ELR (cell line): ENCODE results near the gene LRFN4.
A peak's percentile ranks its signal among the peaks of the same experiment; 100 is the strongest.

ENCODE experiments used
- DNase-seq: peaks from one replicate; pipeline ENCODE4 v3.0.0-alpha.2; 2015; ENCODE audit warnings: low read depth

LRFN4 gene

DNA sequence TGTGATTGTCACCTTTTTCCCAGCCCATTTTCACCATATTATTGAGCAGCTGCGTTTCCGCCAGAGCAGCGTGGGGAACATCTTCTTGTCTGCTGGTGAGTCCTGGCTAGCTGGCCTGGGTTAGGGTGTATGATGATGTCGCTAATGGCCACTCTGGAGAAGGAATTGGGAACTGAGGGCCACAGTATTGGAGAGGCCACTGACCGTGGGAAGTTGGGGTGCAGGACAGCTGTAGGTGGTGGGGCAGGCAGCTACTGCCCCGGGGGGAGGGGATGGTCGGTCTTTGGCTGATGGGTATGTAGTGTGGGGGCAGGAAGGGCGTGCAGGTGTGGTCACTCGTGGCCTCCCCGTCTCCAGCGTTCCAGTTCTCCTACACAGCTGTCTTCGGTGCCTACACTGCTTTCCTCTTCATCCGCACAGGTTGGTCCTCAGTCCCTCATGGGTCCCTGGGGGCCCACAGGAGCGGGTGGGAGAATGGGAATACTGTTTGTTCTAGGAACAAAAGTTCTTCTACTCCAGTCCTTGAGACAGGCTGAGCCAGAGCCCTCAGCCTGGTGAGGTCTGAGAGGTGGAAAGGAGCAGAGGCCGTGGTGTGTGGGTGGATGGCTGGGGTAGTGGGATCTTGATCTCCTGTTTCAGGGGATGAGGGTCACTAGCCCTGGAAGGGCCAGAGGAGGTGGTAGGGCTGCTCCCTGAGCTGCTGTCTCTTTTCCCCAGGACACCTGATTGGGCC, 11.6 kb upstream of the LRFN4 start:
- no peak for DNase-seq

DNA sequence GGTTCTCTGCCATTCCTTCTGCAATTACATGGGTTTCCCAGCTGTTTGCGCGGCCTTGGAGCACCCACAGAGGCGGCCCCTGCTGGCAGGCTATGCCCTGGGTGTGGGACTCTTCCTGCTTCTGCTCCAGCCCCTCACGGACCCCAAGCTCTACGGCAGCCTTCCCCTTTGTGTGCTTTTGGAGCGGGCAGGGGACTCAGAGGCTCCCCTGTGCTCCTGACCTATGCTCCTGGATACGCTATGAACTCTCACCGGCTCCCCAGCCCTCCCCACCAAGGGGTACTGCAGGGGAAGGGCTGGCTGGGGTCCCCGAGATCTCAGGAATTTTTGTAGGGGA, 11.0 kb upstream of the LRFN4 start:
- DNase-seq, result no peak

DNA sequence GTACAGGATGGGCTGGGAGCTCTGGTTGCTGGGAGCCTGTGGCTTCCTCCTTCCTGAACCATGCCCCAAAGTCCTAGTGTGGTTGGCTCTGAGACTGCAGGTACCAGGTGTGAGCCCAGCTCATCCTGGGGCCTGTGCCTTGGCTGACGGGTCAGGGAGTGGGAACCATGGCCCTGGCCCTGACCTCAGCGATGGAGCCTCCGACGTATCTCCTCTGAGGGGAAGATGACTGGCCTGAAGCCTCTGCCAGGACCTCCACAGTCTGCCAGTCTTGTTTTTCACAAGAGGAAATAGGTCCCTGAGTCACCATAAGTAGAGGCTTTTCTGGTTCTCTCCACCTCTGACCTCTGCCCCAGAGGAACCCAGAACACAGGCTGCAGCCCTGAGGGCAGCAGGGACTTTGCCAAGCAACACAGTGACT, 10.2 kb upstream of the LRFN4 start:
- peak; percentile 62 for DNase-seq

DNA sequence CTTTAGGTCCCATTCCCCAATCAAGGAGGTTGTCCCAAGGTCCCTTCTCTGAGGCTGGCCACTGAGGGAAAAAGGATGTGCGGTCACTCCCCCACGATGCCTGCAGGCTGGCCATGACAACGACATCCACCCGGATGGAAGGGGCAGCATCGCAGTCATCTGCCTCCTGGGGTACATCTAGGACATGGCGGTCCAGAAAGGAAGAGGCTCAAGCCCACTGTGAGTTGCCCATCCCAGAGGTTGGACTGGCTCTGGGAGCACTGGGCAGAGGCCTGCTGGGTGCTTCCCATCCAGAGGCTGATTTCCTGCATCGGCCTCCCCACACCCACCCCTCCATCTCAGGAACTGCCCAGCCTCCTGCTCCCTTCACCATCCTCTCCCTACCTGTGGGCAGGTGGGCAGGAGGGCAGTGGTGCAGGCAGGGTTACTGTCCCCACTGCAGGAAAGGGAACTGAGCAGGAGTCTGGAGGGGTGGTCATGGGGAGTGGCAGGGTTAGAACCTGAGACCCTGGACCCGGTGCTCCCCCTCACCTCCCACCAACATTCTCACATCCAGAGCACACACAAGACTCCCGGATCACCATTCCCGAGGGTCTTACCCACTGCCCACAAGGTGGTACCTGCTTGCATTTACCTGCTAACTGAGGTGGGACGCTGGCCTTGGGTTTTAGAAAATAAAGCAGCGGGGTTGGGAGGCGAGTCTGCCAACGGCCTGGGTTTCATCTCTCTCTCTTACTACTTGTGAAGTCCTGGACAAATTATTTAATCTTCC, 9.2 kb upstream of the LRFN4 start:
- no peak for DNase-seq

DNA sequence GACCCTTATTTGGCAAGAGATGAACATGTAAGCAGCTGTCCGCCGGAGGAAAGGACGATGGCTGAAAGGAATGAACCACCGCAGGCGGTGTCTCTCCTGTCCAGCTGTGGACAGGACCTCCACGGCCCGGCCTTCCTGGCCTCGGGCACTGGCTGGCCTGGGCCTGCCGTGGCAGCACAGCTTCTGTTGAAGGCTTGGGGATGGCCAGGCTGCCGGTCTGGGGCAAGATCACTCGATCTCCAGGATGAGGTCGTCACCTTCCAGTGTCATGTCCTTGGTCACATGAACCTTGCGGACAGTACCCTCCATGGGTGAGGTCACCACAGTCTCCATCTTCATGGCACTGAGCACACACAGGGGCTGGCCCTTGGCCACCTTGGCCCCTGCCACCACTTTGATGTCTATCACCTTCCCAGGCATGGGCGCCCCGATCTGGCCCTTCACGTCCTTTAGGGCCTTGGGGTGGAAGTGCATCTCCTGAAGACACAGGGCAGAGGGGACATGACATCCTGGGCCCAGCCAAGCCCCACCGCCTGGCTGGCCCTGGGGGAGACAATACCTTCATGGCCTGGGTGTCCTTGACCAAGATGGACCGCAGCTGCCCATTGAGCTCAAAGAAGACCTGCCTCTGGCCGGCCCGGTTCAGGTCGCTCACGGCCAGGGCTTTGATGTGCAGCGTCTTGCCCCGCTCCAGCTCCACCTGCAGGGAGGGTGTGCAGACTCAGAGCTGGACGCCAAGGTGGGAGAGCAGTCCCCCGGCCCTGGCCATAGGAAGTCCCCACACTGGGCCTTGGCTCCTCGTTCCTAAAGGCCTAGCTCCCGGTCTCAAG, 8.0 kb upstream of the LRFN4 start:
- DNase-seq, result no peak

DNA sequence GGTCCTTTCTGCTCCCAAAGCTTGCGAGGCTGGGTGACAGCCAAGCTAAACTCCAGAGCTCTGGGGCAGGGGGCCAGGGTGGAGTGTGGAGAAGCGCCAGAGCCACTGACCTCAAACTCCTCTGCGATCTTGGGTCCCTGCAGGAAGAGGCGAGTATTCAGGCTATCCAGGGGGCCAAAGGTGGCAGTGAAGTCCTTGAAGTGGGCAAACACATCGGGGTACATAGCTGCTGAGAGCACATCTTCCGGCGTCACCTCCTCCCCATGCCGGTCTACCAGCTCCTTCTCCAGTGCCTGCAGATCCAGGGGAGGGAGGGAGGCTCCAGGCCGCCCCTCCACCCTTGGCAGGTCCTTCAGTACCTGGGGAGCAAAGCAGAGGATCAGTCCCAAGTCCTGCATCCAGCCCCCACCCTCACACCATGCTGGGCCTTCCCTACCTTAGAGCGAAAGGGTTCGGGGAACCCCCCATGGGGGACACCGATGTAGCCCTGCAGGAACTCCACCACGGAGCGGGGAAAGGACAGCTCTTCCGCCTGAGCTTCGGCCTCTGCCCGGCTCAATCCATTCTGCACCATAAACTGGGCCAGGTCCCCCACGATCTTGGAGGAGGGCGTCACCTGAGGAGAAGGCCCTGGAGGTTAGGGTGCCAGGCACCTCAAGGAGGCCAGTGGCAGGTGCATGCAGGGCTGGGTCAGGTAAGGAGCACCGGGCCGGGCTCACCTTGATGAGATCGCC, 7.2 kb upstream of the LRFN4 start:
- DNase-seq, result no peak

DNA sequence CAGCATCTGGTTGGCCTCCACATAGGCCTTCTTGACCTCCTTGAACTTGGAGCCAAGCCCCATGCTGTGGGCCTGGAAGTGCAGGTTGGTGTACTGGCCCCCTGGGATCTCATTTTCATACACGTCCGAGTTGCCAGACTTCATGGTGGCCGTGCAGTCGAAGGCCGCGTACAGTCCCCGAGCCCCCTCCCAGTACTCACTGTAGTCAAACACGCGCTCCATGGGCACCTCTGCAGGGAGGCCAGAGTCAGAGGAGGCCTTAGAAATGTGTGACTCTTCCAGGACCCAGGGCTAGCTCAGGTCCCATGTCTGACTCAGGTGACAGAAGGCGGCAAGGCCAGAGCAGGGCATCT, 6.7 kb upstream of the LRFN4 start:
- no peak for DNase-seq

DNA sequence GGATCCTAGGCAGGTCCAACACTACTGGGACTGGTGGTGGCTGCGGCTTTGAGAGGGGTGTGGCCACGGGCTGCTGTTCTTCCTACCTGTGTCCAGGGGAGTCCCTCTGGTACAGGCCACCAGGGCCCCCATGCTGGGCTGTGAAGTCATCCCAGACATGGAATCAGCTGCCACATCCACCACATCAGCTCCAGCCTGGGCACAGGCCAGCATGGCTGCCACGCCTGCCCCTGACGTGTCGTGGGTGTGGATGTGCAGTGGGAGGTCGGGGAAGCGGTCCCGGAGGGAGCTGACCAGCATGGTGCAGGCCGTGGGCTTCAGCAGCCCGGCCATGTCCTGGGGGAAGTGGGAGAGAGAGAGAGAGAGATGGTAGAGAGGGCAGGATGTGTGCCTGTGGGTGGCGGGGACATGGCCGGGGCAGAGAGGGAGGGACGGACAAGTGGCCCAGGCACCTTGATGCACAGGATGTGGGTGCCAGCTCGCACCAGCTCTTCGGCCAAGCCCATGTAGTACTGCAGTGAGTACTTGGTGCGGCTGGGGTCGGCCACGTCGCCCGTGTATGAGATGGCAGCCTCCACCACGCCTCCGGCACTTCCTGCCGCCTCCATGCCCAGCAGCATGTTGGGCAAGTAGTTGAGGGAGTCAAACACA, 6.2 kb upstream of the LRFN4 start:
- no peak for DNase-seq

DNA sequence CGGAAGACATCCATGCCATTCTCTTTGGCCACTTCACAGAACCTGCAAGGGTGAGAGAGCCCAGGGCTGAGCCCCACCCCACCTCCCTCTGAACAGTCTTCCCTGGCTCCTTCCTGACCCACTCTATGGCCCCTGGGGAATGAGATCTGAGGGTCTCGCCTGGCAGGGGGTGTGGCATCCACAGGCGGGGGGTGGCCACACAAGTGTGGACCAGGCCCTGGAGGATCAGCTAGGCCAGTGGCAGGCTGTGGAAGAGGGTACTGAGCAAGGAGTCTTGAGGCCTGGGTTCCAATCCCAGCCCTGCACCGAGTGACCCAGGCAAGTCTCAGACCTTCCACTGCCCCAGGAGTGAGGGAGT, 5.6 kb upstream of the LRFN4 start:
- no peak for DNase-seq

DNA sequence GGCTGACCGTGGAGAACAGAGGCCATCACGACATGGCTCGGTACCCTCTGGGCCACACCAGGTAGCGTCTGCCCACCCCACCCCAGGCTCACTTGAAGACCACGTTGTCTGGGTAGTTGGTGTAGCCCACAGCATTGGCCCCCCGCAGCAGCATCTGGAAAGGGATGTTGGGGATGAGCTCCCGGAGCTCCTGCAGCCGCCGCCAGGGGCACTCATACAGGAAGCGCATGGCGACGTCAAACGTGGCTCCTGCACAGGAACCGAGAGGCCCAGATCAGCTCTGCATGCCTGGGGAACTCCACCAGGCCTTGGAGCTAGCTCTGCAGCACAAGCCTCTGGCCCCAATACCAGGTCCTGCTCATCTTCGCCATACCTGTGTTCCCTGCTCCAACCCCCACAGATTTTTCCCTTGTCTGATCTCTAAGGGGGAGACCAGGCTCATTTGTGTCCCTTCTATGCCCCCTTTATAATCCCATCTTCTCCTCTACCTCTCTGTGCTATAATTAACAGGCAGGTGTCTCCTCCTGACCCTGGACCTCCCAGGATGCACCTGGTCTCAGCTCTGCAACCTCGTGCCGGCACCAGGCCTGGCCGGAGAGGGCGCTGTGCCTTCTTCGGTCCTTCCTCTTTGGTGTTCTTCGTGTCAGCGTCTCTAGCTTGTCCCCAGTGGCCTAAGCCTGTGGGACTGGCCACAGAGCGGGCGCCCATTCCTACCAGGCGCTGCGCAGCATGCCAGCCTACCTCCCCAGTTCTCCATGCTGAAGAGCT, 5.0 kb upstream of the LRFN4 start:
- no peak for DNase-seq

DNA sequence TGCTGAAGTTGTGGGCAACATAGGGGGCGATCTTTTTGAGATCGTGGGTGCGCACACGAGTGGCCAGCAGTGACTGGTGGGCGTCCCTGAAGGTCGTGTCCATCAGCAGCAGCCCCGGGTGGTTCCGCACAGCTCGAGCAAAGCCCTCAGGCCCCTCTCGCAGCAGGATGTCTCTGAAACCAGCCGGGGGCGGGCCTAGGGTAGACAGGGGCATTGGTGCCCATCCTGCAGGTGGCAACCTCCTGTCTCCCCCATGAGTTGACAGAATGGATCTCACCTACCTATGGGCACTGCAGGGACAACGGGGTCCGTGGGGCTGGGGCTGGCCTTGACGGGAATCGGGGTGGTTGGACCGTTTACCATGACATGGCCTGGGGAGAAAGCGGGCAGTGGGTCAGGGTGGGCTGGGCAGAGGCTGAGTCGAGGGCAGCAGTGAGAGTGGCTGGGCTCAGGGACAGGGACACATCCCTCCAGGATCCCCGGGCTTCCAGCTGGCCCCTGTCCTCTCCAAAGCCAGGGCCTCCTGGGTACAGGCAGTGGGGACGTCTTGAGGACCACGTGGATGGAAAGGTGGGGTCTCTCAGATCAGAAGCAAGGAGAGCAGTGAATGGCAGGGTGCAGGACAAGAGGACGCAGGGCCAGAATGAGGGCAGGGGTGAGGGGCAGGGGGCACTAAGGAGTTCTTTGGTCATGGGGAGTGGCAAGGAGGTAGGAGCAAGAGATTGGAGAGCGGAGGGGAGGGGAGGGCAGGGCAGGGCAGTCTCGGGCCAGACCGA, 4.2 kb upstream of the LRFN4 start:
- no peak for DNase-seq

DNA sequence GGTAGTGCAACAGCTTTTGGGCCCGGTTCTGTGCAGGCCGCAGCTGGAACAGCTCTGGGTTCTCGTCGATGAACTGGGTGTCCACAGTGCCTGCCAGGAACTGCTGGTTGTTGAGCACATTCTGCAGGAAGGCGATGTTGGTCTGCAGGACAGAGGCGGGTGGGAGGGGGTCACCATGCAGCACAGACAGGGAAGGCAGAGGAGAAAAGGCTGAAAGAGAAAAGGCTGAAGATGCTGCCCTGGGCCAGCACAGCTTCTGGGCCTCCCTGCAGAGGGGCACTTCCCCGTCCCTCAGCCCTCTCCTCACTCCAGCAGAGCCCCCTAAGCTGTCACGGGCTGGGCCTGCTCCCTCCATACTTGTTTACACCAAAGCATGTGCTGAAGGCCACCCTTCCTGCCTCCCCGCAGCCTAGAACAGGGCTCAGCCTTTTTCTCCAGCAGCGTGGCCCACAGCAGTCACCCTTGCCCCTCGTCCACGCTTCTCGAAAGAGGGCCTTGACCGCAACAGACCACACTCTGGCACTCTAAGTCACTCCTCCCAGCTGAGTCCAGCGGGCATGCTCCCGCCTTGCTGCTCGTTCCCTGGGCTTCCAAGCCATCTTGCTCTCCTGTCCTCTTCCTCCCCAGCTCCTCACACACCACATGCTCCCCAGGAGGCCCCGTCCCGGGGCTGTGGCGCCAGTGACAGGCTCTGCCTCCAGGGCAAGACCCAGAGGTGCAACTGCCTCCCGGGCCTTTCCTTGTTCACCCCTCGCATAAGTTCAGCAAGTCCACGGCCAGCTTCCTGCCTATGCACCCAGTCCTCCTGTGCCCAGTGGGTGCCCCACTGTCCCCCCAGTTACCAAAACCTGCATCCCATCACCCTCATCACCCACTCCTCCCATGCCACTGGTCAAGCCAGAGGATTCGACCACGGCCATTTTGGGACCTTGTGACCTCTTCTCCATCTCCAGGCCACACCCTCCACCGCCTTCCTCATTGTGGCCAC, 3.3 kb upstream of the LRFN4 start:
- DNase-seq, result no peak

DNA sequence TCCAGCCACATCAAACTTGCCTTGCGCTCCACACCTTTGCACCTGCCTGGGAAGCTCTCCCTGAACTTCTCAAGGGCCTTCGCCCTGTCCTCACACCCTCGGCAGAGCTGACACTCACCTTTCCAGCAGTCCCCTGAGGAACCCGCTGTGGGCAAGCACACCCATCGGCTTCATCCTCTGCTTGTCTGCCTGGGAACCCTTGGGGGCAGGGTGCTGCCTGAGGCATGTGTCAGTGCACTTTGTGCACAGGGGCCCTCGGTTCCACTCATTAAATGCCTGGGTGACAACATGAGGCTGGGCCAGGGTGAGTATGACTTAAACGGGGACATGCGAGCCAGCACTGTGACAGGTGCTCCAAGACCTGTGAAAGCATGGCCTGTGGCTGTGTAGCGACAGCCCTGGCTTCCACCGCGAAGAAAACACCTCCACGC, 2.6 kb upstream of the LRFN4 start:
- DNase-seq, result no peak

DNA sequence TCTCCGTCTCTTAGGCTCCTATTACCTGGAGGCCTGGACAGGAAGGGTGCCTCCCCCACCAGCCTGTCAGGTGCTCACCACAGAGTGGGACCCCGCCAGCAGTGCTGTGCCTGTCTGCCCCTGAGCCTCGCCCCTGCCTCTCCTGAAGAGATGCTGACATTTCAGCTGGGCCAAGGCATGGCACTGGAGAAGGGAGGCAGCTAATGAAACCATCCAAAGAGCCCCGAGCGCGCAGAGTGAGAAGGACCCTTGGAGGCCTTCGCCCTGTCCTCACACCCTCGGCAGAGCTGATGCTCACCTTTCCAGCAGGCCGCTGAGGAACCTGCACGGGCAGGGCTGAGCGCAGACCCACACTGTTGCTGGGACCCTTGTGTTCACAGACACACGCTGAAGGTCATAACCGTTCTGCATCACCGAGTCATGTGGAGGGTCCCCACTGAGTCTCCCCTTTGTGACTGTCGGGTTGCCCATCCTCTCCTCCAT, 2.1 kb upstream of the LRFN4 start:
- no peak for DNase-seq

DNA sequence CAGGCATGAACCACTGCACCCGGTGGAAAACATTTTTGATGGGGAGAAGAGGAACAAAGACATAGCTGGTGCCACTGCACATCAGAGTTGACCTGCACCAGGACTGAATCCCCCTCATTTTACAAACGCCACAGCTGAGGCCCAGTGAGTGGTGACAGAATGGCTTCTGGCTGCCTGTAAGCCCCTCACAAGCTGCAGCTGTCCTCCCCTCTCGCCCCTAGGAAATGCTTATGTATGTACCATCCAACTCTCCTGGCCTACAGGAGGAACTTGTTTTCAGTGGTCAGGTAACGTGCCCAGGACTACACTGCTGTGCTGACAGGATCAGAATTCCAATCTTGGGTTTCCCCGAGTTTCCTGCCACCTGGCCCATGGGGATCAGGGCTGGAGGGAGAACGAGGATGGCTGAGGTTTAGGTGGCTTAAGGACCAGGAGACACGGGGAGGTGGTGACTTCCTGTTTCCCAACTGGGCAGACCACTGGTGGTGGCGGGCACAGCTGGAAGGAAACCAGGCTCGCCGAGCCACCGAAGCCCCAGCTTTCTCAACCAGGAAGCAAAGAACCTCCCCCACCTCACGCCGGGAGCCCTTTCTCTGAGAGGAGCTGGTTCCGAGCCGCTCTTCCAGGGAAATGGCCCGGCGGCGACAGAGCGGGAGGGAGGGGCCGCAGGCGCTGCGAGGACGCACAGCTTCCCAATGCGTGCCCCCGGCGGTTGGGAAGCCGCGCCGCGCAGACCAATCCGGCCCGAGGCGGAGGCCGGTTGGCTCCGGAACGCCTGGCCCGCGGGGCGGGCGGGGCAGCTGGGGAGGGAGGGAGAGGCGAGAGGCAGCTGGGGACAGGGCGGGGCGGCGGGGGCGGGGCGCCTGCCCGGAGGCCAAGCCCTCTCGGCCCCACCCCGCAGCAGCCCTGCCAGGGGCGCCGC, 1.0 kb upstream of the LRFN4 start:
- peak; percentile 93 for DNase-seq

DNA sequence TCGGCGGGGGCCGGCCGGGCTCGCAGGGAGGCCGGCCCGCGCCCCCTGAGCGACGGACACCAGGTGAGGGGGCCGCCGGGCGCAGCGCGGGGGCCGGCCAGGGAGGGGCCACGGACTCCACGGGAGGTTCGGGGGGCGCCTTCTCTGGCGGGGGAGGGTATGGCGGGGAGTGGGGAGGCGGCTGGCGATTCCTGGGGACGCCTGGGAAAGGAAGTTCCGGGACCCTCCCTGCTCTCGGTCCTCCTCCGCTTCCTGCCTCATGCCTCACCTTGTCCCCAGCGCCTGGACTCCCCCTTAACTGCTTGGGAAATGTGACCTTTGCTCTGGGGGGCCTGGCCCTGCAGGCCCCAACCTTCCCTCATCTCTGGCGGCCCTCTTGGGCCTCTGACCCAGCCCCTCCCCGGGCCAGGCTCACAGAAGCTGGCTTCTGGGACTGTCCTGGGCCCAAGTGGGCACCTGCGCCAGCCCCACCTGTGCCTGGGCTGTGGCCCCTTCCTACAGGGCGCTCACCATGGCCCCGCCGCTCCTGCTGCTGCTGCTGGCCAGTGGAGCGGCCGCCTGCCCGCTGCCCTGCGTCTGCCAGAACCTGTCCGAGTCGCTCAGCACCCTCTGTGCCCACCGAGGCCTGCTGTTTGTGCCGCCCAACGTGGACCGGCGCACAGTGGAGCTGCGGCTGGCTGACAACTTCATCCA, 516 bp downstream of the LRFN4 start:
- DNase-seq, result peak; percentile 46

DNA sequence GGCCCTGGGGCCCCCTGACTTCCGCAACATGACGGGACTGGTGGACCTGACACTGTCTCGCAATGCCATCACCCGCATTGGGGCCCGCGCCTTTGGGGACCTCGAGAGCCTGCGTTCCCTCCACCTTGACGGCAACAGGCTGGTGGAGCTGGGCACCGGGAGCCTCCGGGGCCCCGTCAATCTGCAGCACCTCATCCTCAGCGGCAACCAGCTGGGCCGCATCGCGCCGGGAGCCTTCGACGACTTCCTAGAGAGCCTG, 992 bp downstream of the LRFN4 start:
- no peak for DNase-seq
